OCI-LY3 (cell line): ENCODE measurements around the gene SRP54.

Source experiments
- CTCF ChIP-seq: fragments of 200-600, 300-600 bp; sonication (generic); IDR thresholded peaks from 2 replicates; pipeline ENCODE4 v1.5.1; 2014; ENCODE audit warnings: antibody characterized with exemption, low read length, low read depth
- EZH2phosphoT487 ChIP-seq: fragments of 200-600 bp; shearing (Covaris generic); IDR thresholded peaks from 2 replicates; pipeline ENCODE4 v1.6.1; 2018; ENCODE audit warnings: antibody characterized with exemption, mixed run types, low read depth

- TF ChIP-seq CTCF (no peak), EZH2phosphoT487 (no peak)
Observed at GRCh38 chr14:34981743-34982420, 910 bp upstream of the SRP54 start.
